Panc1 (cell line): Measurements from ENCODE around the gene GSK3B. TPM values are rescaled to one million over a fixed set of nuclear protein-coding genes. Genes with fewer than 3 reads are reported as not detected.

Source experiments
- ATAC-seq: fragments of 200-7000 bp; cut with Tn5 transposase; 2 replicates; pipeline ENCODE4 v1.9.1; 2020; ENCODE audit warnings: mild to moderate bottlenecking, moderate library complexity
- BruUV-seq: library from RNA; stranded (reverse); fragments of 400-500 nt; replicated peaks from 2 replicates; lab custom pipeline; 2021; lab: Mats Ljungman, UMichigan
- CTCF ChIA-PET: fragments of 300-600 bp; sonication (Branson Sonifier 250); formaldehyde crosslinking; loops from one replicate; lab custom pipeline; 2022; ENCODE audit warnings: antibody characterized with exemption; lab: Charles Lee
- POLR2A ChIA-PET: fragments of 300-600 bp; sonication (Branson Sonifier 250); formaldehyde crosslinking; loops from one replicate; lab custom pipeline; 2022; ENCODE audit warnings: antibody characterized with exemption; lab: Charles Lee
- DNase-seq: peaks from one replicate; pipeline ENCODE4 v3.0.0-alpha.2; 2010; ENCODE audit warnings: low read depth, low spot score
- H3K27ac ChIP-seq: 2 replicates; pipeline ENCODE4 v1.5.1; 2011; ENCODE audit warnings: mild to moderate bottlenecking, low read length, inconsistent platforms
- H3K27me3 ChIP-seq: fragments of 200-500 bp; sonication (Bioruptor generic); 2 replicates; pipeline ENCODE4 v1.6.0; 2014; ENCODE audit warnings: low read length, inconsistent platforms; ENCODE audit not compliant: control insufficient read depth, insufficient read depth
- H3K36me3 ChIP-seq: fragments of 200-500 bp; sonication (Bioruptor generic); 2 replicates; pipeline ENCODE4 v1.5.1; 2014; ENCODE audit warnings: inconsistent platforms, mild to moderate bottlenecking, low read length, moderate library complexity; ENCODE audit not compliant: control insufficient read depth, insufficient read depth
- H3K4me1 ChIP-seq: 2 replicates; pipeline ENCODE4 v1.5.1; 2011; ENCODE audit warnings: inconsistent platforms, mild to moderate bottlenecking, low read length, moderate library complexity; ENCODE audit not compliant: control insufficient read depth, insufficient read depth
- H3K4me3 ChIP-seq, 2 experiments: 2 replicates each; pipeline ENCODE4 v1.5.1; 2011 to 2012; ENCODE audit warnings: low read depth in 2 of 2, low read length in 2 of 2, mild to moderate bottlenecking in 2 of 2, inconsistent platforms in 1 of 2, moderate library complexity in 1 of 2
- H3K9me3 ChIP-seq: fragments of 200-500 bp; sonication (Bioruptor generic); 2 replicates; pipeline ENCODE4 v1.5.1; 2014; ENCODE audit warnings: low read depth, mild to moderate bottlenecking, inconsistent platforms, low read length, moderate library complexity; ENCODE audit not compliant: control insufficient read depth, insufficient read depth
- CTCF ChIP-seq: fragments of 450-650 bp; IDR thresholded peaks from 2 replicates; pipeline ENCODE4 v1.5.1; 2017; ENCODE audit warnings: mild to moderate bottlenecking
- POLR2AphosphoS5 ChIP-seq: IDR thresholded peaks from 2 replicates; pipeline ENCODE4 v1.6.1; 2012; ENCODE audit warnings: mild to moderate bottlenecking, low read depth, low read length, moderate library complexity
- REST ChIP-seq, 2 experiments: IDR thresholded peaks; 2 replicates each; pipeline ENCODE4 v1.6.1; 2011 to 2012; ENCODE audit warnings: low read depth in 2 of 2, control low read depth in 1 of 2, low read length in 1 of 2, mild to moderate bottlenecking in 1 of 2, moderate library complexity in 1 of 2; ENCODE audit not compliant: insufficient read depth in 1 of 2
- SIN3A ChIP-seq: IDR thresholded peaks from 2 replicates; pipeline ENCODE4 v1.6.1; 2012; ENCODE audit warnings: low read depth, mild to moderate bottlenecking, low read length, moderate library complexity, borderline replicate concordance; ENCODE audit not compliant: insufficient read depth
- TCF7L2 ChIP-seq: IDR thresholded peaks from 2 replicates; pipeline ENCODE4 v1.6.1; 2011; ENCODE audit warnings: mild to moderate bottlenecking, low read depth, low read length, inconsistent platforms
- in situ Hi-C: cut with HindIII; loops from 2 replicates; pipeline ENCODE4 v1.10.0; 2016; ENCODE audit warnings: low sequenced_read_pairs, low pct_unique_long_range_greater_than_20kb
- intact Hi-C: fragments of 100-400 bp; cut with micrococcal nuclease; formaldehyde crosslinking; loops from one replicate; pipeline ENCODE4 v1.10.0; 2022; ENCODE audit not compliant: unreplicated experiment
- total RNA-seq: library from RNA; stranded (reverse); gene quantifications from one replicate; pipeline ENCODE4 v1.2.1, GENCODE V29; 2021; ENCODE audit not compliant: unreplicated experiment

GSK3B gene
- total RNA-seq, 1 experiment from 2014 or later = 35.3 TPM

GRCh38 chr3:120018299-120018698 is 75.9 kb downstream of the GSK3B start:
- ChIA-PET CTCF (no interaction called here), POLR2A (no interaction called here)
- H3K27ac ChIP-seq = no peak overlapping the region
- ATAC-seq (no peak), DNase-seq (no peak)
- in situ Hi-C loops (no loop called here), intact Hi-C loops (no loop called here)
- no peaks in the 10 kb centered on the region for H3K36me3 ChIP-seq
- BruUV-seq = no TSS peak
- no peak overlapping the region for H3K4me3 ChIP-seq
- TF ChIP-seq TCF7L2 (no peak), POLR2AphosphoS5 (no peak), CTCF (no peak)
- H3K4me1 ChIP-seq = peaks cover 10% of the 10 kb centered on the region
- no peaks in the 10 kb centered on the region for H3K9me3 ChIP-seq
- no peaks in the 10 kb centered on the region for H3K27me3 ChIP-seq

- TF ChIP-seq POLR2AphosphoS5 (no peak), REST (IDR thresholded peaks at IDR 0.05; ENCODE audit: insufficient read depth in 1 of 2, low read depth in 2 of 2, low read length in 1 of 2) (no peak), SIN3A (no peak), TCF7L2 (no peak), CTCF (no peak)
- in situ Hi-C loops (no loop called here), intact Hi-C loops (no loop called here)
- CTCF ChIA-PET = no interaction called here
- Histone ChIP-seq H3K9me3 (no peaks in the 10 kb centered on the region), H3K4me3 (no peak overlapping the region), H3K27ac (no peak overlapping the region), H3K27me3 (no peaks in the 10 kb centered on the region), H3K4me1 (peaks cover 12% of the 10 kb centered on the region), H3K36me3 (no peaks in the 10 kb centered on the region)
- ATAC-seq (no peak), DNase-seq (no peak)
- POLR2A ChIA-PET = no interaction called here
- BruUV-seq = no TSS peak
These were observed 76.6 kb downstream of the GSK3B start for GRCh38 chr3:120017692-120018091.
